Neutrophil (primary cell): Measurements from ENCODE around the gene COL11A2.

Source experiments
- H3K27ac ChIP-seq: fragments of 200-600 bp; sonication (generic); 2 replicates; pipeline ENCODE4 v1.5.1; 2016; ENCODE audit warnings: mild to moderate bottlenecking, moderate library complexity
- H3K27me3 ChIP-seq: fragments of 200-600 bp; sonication (generic); 2 replicates; pipeline ENCODE4 v1.6.0; 2016; ENCODE audit warnings: mild to moderate bottlenecking
- H3K36me3 ChIP-seq: fragments of 200-600 bp; sonication (generic); 2 replicates; pipeline ENCODE4 v1.5.1; 2017
- H3K4me1 ChIP-seq, 2 experiments: fragments of 200-600 bp in 1 of 2; sonication (generic) in 1 of 2; 1 replicate in 1 of 2; 2 replicates in 1 of 2; pipeline versions ENCODE4 v1.5.1 to v1.6.1; 2013 to 2016; ENCODE audit warnings: low read depth in 1 of 2, low read length in 1 of 2, mild to moderate bottlenecking in 1 of 2, moderate library complexity in 1 of 2; ENCODE audit not compliant: control insufficient read depth in 1 of 2, insufficient read depth in 1 of 2
- H3K4me3 ChIP-seq, 2 experiments: fragments of 200-600 bp in 1 of 2; sonication (generic) in 1 of 2; 1 replicate in 1 of 2; 2 replicates in 1 of 2; pipeline ENCODE4 v1.5.1; 2013 to 2016; ENCODE audit warnings: low read depth in 1 of 2, low read length in 1 of 2, mild to moderate bottlenecking in 1 of 2, moderate library complexity in 1 of 2
- H3K9me3 ChIP-seq: fragments of 200-600 bp; sonication (generic); 2 replicates; pipeline ENCODE4 v1.5.1; 2016
- CTCF ChIP-seq: fragments of 200-600 bp; sonication (generic); IDR thresholded peaks from 2 replicates; pipeline ENCODE4 v1.5.1; 2016; ENCODE audit warnings: antibody characterized with exemption

COL11A2 gene

DNA sequence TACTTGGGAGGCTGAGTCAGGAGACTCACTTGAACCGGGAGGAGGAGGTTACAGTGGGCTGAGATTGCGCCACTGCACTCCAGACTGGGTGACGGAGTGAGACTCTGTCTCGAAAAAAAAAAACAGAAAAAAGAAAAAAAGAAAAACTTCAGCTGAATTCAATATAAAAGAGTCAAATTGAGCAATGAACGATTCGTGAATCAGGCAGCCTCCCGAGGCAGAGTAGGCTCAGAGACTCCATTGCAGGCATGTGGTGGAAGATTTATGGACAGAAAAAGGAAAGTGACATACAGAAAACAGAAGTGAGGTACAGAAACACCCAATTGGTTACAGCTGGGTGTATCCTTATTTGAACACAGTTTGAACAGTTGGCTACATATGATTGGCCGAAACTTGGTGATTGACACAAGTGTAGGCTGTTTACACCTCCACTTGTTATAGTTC, 60.2 kb downstream of the COL11A2 start:
- H3K4me3 ChIP-seq, result no peak overlapping the region
- no peak for TF ChIP-seq CTCF
- no peaks in the 10 kb centered on the region for H3K36me3 ChIP-seq
- H3K27me3 ChIP-seq, result no peaks in the 10 kb centered on the region
- no peak overlapping the region for H3K27ac ChIP-seq
- H3K4me1 ChIP-seq, result peaks cover 6 to 10% of the 10 kb centered on the region in 2 experiments
- no peaks in the 10 kb centered on the region for H3K9me3 ChIP-seq

DNA sequence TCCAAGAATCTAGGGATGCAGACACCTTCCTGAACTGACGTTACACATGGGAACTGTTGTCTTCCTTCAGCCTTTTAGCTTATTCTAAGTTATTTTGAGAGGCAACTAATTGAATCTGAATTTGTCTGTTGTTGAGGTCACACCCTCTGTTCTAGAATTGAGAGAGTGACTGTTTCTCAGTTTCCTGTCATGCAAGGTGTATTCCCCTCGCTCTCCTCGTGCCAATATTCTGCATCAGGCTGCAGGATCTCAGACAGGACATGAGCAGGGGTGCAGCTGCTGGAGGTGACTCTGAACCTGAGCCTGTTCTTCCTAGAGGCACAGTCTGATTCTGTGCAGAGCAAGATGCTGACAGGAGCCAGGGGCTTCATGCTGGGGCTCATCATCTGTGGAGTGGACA, 63.9 kb downstream of the COL11A2 start:
- peaks cover 3 to 7% of the 10 kb centered on the region in 2 experiments for H3K4me1 ChIP-seq
- no peaks in the 10 kb centered on the region for H3K27me3 ChIP-seq
- TF ChIP-seq CTCF, result no peak
- no peak overlapping the region for H3K27ac ChIP-seq
- H3K4me3 ChIP-seq, result no peak overlapping the region
- H3K36me3 ChIP-seq, result no peaks in the 10 kb centered on the region
- peaks cover 2% of the 10 kb centered on the region for H3K9me3 ChIP-seq

- no peak overlapping the region for H3K4me3 ChIP-seq
- peaks cover 4% of the 10 kb centered on the region for H3K9me3 ChIP-seq
- no peaks in the 10 kb centered on the region for H3K27me3 ChIP-seq
- peaks cover 3 to 7% of the 10 kb centered on the region in 2 experiments for H3K4me1 ChIP-seq
- no peak for TF ChIP-seq CTCF
- no peak overlapping the region for H3K27ac ChIP-seq
- no peaks in the 10 kb centered on the region for H3K36me3 ChIP-seq
Observed at GRCh38 chr6:33126101-33126714, 66.1 kb downstream of the COL11A2 start.

DNA sequence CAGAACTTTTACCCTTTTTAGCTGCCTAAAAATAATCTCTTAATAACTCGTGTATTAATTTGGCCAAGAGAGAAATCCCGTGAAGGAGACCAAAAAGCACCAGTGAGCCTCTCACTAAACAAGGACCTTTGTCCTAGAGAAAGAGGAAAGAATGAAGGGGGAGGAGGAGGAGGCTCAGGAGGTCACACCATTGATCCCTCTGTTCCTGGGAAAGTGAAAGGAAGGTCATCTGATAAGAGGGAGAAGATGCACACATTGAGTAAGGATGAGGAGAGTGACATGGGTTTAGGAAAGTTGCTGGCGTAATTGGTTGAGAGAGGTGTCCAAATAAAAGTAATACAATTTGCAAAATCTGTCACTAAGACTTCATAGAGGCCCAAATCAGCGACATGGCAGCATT, 67.3 kb downstream of the COL11A2 start:
- Histone ChIP-seq H3K4me1 (peaks cover 3 to 7% of the 10 kb centered on the region in 2 experiments), H3K36me3 (no peaks in the 10 kb centered on the region)
- no peak for TF ChIP-seq CTCF

GRCh38 chr6:33124525-33124901, 67.8 kb downstream of the COL11A2 start:
- Histone ChIP-seq H3K36me3 (no peaks in the 10 kb centered on the region), H3K4me3 (no peak overlapping the region), H3K27me3 (peaks cover 11% of the 10 kb centered on the region), H3K9me3 (peaks cover 4% of the 10 kb centered on the region), H3K27ac (no peak overlapping the region), H3K4me1 (peaks cover 3 to 7% of the 10 kb centered on the region in 2 experiments)
- TF ChIP-seq CTCF, result no peak

More for the DNA sequence above, 67.3 kb downstream of the COL11A2 start:
- Histone ChIP-seq H3K27ac (no peak overlapping the region), H3K4me3 (no peak overlapping the region), H3K9me3 (peaks cover 4% of the 10 kb centered on the region), H3K27me3 (peaks cover 7% of the 10 kb centered on the region)
